NCI-H345 treated with DMSO at 0.1 percent for 48 hours (cell line): ENCODE results near the gene HIBADH.
"Not testable (repeated sequence)": the region's sequence is repeated elsewhere in the genome, so short reads cannot be mapped to it uniquely, and the experiment has no call there.

Experiments used
- DNase-seq: peaks from one replicate; lab custom pipeline; 2025; ENCODE audit not compliant: unreplicated experiment; lab: John Stamatoyannopoulos, UW

HIBADH gene

DNA sequence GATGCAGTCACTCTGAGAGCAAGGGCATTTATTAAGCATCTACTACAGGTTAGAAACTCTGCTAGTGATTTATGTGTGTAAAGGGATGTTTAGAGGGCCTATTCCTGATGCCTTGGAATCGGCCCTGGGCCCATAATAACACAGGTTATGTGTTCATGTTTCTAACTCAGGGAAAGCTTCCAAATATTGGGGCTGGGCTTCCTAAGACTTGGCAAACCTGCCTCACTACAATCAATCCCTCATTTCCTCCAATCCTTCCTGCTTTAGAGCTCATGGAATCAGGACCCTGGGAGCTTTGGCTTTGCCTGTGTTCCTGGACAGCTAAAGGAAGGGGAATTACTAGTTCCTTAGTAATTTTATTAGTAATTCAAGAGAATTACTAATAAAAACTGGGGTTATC is 148.8 kb downstream of the HIBADH start:
- no peak for DNase-seq

DNA sequence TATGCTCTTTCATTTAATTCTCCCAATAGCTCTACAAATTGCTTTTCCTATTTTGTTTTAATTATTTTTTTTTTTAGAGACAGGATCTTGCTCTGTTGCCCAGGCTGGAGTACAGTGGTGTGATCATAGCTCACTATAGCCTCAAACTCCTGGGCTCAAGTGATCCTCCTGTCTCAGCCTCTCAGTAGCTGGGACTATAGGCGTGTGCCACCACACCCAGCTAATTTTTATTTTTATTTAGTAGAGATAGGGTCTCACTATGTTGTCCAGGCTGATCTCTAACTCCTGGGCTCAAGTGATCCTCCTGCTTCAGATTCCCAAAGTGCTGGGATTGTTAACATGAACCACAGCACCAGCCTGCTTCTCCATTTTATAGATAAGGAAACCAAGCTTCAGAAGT is 151.3 kb downstream of the HIBADH start:
- not testable (repeated sequence) for DNase-seq

DNA sequence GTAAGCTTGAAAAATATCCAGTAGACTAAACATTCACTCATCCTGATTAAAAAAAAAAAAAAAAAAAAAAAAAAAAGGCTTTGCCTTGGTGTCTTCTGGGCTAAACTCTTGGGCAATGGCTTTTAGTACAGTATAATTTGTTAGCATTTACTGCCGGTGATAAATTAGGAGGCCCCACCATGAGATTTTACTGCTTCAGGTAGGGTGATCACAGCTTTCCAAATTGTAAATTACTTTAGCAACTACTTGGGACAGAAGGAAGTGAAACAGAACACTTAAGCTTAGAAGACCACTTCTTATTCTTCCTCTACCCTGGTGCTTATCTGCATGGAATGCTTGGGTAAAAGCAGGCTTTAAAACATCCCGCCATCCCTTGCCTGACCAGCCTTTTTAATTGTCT is 152.1 kb downstream of the HIBADH start:
- DNase-seq, result no peak

DNA sequence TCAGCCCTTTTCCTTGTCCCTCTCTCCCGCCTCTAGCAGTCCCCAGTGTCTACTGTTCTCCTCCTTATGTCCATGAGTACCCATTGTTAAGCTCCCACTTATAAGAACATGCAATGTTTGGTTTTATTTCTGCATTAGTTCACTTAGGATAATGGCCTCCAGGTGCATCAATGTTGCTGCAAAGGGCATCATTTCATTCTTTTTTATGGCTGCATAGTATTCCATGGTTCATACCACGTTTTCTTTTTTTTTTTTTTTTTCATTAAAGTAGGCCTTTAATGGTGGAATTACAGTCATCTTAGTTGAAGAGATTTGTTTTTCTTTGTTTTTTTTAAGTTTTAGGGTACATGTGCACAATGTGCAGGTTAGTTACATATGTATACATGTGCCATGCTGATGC is 160.8 kb downstream of the HIBADH start:
- DNase-seq, result not testable (repeated sequence)

DNA sequence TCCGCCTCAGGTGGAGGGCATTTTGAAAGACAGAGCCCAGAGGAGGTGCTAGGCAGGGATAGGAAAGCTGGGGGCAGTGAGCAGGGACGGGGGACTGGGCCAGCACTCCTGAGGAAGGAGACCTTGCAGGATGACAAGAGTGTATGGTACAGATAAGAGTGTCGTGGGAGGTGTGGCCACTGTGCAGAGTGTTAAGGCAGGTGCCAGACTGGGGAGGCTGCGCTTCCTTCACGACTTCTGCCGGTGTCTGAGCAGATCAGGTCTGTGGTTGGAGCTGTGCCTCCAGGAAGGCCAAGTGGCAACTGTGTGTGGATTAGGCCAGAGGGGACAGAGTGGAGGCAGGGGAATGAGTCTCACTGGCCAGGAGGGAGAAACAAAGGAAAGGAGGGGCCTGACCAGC is 161.7 kb downstream of the HIBADH start:
- DNase-seq, result no peak

DNA sequence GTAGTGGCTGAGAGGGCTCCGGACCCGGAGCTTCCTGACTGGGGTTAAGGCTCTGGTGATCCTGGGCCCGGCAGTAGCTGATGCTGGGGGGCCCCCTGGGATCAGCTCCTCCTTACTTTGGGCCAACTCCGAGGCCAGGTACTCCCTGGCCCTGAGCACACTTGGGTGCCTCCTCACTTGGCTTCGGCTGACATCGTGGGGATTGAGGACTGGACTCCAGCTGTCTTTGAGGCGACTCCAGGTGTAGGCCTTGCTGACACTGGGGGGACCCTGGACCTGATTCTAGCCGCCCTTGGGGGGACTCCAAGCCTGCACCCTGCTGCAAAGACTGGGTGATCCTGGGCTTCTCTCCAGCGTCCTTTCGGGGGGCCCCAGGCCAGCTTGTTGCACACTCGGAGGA is 170.5 kb downstream of the HIBADH start:
- no peak for DNase-seq

DNA sequence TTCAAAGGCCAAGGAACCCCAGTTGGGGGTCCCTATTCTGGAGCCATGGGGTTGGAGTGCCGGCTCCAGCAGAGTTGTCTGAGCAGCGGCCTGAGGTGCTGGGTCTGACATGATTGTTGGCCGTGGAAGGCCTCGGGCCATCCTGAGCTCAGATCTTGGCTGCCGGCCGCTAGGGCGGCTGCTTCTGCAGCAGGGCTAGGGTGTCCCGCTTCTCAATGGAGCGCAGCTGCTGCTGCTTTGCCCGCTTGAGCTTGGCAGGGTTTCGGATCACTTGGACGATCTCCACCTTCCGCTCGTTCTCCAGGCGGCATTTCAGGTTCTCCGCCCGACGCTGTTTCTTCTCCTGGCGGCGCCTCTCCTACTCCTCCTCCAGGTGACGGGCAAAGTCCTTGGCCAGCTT is 171.1 kb downstream of the HIBADH start:
- DNase-seq, result no peak

DNA sequence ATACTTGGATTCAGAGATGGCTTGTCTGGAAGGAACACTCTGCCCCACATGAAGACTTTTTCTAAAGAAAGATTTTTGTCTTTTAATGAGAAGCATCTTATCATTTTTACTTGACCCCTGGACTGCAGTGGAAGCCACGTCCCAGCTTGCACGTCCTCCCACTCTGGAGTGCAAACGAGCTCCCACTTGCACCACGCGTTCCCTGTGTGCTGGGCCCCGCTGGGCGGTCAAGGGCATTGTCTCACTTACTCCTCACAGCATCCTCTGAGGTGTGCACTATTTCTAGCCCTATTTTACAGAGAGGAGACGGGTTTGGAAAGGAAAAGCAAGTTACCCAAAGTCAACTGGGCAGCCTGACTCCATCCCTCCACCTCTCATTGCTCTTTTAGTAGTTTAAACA is 175.2 kb downstream of the HIBADH start:
- no peak for DNase-seq

DNA sequence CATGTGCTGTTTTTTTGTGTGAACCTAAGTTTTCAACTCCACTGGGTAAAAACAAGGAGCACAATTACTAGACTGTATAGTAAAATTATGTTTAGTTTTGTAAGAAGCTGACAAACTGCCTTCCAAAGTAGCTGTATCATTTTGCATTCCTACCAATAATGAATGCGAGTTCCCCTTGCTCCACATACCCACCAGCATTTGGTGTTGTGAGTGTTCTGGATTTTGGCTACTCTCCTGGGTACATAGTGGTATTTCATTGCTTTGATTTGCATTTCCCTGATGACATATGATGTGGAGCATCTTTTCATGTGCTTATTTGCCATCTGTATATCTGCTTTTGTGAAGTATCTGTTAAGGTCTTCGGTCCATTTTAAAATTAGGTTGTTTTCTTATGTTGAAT is 178.2 kb downstream of the HIBADH start:
- no peak for DNase-seq

DNA sequence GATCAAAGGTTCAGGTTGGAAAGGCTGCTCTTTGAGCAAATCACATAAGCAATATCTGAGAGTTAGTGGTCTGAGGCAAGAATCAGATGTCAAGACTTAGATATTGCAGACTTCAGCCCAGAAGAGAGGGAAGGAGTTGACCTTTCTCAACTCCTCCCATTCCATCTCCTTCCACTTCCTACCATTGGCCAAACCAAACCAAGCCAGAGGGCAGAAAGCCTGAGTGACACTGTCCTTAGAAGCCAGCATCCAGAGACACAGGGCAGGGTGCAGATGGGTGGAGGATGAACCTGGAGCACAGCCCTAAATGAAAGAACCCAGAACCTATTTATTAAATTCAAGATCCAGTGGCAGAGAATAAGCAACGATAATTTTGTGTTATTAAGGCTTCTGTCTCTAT is 180.5 kb downstream of the HIBADH start:
- no peak for DNase-seq

DNA sequence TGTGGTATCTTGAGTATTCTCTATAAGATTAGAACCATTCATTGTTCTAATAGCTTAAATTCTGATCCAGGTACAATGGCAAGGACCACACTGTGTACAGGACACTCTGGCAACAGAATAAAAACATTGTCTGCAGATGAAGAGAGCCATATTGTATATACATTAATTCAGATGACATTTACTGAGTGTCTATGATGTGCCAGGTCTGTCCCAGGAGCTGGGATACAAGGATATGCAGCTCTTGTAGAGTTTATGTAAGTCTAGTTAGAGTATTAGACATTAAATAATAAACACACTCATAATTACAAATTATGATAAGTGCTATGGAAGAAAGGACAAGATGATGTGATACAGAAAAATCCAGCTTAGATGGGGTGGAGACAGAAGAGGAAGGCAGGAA is 184.1 kb downstream of the HIBADH start:
- no peak for DNase-seq

DNA sequence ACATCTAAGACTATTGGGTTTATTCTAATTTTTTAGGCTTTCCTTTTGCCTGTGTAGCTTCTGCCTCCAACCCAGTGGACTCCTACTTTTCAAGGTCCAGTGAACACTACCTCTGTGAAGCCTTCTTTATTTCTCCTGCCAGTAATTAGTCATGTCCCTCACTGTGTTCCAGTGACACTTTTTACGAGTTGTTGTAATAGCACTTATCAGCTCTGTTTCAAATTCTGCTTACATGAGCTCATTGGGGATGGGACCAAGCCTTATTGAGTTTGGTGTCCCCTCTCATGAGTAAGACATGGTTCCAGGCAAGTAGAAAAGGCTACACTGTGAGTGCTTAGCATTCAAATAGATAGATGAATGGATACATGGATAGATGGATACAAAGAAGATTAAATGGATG is 184.6 kb downstream of the HIBADH start:
- DNase-seq, result no peak

DNA sequence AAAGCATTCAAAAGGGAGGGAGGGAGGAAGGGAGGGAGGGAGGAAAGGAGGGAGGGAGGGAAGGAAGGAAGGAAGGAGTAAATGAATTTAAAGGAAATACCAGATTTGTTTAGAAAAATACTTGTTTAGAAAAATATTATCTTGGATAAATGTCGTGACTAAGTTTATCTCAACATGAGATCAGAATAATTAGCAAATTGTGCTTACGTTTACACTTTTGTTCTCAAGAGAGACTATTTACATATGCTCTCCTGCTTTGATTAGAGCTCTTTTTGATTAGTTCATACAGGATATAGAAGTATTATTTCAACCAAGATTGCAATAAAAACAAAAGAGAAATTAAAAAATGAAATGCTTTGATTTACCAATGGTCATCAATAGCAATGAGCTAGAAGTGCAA is 186.2 kb downstream of the HIBADH start:
- DNase-seq, result no peak
